Activated CD4-positive, CD25-positive, alpha-beta regulatory T cell treated with anti-CD3 and anti-CD28 coated beads, Interleukin-2, amount 50 U/mL, for 24 hours (primary cell): ENCODE data around the gene DOCK1.

Source experiments
- ATAC-seq, 2 donors: fragments of 150-1000 bp; cut with Tn5 transposase; one replicate each; pipeline ENCODE4 v1.10.0; 2021; ENCODE audit warnings: mild to moderate bottlenecking in 1 of 2, moderate library complexity in 1 of 2

DOCK1 gene

DNA sequence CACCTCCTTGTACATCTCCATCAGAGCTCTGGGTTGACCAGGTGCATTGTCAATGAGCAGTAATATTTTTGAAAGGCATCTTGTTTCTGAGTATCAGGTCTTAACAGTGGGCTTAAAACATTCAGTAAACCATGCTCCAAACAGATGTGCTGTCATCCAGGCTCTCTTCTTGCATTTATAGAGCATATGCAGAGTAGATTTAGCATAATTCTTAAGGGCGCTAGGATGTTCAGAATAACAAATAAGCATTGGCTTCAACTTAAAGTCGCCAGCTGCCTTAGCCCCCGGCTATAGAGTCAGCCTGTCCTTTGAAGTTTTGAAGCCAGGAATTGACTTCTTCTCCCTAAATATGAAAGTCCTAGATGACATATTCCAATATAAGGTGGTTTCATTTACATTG lies 421.7 kb downstream of the DOCK1 start:
- no peak for ATAC-seq

DNA sequence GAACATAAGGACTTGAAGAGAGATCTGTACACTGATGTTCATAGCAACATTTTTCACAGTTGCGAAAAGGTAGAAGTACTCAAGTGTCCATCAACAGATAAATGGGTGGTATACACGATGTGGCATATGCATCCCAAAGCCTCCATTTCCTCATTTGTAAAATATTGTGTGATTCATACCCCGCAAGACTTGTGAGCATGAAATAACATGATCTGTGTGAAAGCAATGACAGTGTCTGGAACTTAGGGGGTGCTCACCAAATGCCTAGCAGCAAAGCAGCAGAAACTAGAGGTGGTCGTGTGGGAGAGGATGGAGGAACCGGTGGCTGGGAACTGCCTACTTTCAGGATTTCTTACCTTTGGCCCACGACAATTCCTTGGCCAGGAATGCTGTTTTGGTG lies 426.5 kb downstream of the DOCK1 start:
- ATAC-seq: no peak

DNA sequence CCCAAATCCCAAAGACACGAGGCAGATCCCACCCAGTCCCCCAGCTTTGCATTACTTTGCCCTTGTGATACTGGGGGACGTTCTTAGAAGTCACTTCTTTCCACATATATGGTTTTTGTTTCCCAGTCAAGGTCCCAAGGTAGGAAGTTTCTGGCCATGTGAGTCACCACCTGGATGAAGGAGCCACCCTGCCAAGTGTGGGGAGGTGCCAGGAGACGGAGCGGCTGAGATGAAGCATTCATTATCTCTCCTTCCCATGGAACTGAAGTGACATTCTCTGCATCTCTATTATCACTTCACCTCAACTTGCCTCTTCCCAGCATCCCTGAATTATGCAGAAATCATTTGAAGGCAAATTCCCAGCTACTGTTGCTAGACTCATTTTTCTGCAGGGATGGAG lies 427.4 kb downstream of the DOCK1 start:
- no peak for ATAC-seq

DNA sequence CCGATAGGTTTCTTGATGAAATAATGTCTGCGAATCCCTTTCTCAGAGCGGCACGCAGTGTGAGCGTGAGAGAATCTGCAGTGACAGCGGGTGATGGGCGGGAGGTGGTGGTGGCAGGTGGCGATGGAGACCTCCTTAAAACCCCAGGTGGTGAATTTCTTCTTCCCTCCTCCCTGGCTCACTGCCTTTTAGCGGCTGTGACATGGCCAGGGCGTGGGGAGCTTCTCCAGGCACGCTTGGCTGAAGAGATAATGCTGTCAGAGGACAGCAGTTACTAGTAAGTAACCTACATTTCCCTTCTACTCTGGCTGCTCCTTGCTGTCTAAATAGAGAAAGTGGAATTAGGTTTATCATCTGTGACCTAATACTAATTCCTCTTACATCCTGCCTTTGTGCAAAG lies 432.6 kb downstream of the DOCK1 start:
- no peak for ATAC-seq

DNA sequence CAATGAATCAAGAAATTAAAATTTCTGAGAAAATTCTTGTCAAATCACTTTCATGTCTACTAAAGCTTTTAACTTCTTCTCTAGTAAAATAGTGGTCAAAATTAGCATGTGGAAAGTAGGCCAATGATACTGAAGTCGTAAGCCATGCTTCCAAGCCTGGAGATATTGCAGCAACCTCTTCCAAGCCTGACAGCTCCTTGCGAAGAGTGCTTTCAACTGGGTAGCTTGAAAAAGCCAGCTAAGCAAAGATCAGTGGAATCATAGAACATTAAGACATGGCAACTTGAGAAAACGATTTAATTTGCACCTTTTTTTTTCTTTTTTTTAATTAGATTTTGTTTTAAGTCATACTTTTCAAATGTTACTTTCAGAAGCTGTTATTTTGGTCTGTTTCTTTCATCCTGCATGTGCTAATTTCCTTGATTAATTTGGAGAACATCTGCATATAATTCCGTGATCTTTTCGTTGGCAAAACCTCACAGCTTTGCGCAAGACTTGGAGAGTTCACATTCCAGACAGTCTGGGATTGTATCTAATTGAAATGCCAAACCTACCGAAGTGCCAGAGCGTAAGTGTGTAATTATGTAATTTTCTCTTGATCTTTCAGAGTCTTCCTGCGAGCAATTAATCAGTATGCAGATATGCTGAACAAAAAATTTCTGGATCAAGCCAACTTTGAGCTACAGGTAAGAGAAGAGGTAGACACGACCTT lies 433.3 kb downstream of the DOCK1 start:
- ATAC-seq: no peak

DNA sequence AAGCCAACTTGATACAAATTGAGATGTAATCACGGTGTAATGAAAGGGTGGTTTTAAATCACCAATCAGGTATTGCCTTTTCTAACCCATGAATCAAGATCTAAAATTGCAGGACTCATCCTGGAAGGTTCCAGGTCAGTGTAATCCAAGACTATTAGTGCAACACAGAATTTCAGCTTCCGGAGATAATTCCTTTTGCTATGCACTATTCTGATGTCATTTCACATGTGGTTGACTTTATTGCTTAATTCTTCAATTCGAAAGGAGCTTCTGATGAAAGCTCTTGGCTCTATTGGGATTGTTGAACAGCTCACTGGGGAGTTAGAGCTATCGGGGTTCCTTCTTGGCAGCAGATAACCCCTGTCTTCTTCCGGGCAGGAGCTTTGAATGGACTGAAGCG lies 438.6 kb downstream of the DOCK1 start:
- ATAC-seq: no peak

DNA sequence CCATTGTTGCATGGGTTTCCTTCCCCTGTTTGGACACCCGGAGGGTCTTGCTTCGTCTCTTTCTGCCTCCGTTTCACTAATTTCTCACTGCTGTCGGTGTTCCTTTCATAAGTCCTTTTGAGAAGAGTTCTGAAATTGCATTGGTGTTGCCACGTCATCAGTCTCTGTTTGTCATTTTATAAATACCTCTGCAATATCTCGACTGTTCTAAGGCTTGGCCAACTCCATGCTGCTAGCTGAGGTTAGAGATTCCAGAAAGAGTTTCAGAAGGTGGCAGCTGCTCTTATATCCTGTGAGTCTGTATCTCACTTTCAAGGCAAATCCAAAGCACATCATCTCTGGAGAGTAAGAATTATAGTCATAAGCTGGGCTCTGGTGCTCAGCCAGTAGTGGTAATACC lies 439.1 kb downstream of the DOCK1 start:
- no peak for ATAC-seq

DNA sequence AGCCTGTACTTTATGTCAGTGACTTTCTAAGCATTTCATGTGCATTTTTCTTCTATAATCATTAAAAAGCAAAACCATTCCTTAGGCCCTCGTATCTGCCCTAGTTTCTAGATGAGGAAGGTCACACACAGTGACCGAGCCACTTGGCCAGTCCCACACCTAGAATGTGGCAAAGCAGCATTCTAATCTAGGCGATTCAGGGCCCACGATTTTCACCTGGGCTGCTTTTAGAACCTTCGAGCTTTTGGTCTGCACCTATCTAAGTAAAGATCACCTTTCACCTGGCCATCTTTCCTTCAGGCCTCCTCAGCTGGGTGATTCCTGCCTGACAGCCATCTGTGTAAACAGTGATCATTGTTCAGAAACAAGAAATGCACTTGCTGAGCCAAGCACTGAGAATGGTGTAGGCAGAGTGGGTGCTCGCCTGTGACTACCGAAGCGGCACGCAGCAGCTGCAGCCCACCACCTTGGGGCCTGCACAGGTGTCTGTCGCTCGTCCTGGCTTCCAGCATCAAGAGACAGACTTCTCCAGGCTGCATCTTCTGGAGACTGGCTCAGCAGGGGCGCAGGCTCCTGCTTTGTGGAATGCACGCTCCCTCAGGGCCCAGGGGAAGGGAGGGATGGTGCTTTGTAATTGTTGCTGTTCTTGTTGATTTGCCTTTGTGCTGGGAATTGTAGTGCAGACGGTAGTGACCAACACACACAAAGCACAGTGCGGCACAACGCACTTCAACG lies 440.2 kb downstream of the DOCK1 start:
- no peak for ATAC-seq

DNA sequence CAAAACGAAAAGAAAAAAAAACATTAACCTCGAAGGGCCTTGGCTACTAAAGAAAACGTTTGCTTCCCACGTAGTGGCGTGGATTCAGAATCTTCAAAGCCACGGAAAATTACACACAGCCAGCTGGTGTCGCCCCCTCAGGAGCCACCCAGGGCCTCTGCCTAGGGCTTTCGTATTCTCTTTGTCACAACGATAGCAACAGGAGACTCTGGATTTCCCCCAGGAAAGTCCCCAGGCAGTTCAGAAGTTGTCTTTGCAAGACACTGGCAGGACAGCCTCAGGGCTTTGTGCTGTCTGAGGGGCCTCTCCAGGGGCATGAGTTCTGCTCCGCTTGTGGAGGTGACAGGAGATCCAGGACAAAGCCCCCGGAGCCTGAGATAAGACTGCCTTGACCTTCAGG lies 441.4 kb downstream of the DOCK1 start:
- peak in 1 of 2 donors; percentile 28 for ATAC-seq

DNA sequence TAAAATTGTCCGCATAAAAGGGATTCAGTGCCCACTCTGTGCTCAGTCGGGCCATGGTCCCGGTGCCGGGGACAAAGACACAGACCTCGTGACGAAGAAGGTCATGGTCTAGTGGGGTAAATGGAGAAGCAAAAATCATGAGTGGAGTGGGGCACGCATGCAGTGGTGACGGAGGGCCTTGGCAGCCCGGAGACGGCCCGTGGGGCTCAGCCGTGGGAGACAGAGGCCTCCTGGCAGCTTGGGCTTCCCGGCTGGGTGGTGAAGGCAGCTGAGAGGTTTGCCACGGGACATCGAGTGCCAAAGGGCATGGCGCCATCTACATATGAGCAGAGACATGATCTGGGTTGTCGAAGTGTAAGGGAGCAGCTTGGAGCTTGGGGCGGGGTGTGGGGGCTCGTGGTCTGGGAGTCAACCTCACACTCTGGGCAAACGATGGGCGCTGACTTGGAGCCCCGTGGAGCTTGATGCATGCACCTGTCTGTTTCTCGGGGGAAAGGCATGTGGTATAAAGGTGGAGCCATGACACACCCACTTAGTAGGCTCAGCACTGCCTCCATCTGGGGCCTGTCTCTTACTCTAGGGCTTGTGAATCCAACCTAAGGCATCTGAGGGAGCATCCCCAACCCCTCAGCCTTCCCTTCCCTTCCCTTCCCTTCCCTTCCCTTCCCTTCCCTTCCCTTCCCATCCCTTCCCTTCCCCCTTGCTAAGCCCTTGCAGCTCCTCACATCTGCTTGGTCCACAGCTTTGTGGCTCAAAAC lies 442.2 kb downstream of the DOCK1 start:
- no peak for ATAC-seq

DNA sequence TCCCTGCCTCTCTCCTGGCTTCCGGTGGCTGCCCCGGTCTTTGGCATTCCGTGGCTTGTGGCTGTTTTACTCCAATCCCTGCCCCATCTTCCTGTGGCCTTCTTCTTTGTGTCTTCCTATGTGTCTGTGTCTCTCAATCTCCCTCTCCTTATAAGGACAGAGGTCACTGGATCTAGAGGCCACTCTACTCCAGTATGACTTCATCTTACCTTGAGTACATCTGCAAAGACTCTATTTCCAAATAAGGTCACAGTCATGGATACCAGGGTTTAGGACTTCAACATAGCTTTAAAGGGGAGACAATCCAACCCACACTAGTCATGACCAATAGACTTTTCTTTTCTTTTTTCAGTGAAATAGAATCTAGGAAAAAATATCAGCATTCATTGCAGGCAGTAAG lies 444.5 kb downstream of the DOCK1 start:
- no peak for ATAC-seq

DNA sequence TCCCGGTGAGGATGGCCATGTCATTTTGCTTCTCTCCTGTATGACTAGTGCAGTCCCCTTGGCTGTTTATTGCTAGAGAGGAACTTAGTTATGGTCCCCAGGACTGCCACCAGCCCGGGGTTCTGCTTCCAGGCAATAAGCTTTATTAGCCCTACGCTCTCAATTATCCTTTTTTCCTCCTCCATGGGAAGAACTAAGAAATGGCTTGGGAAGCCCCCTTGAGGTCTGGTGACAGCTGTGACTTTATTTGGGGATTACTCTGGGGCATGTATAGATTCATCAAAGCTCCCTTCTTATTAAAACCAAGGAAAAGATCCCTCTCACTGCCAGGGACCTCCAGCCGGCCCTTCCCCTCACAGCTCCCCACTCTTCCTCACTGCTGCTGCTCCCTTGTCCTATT lies 446.3 kb downstream of the DOCK1 start:
- ATAC-seq: no peak

DNA sequence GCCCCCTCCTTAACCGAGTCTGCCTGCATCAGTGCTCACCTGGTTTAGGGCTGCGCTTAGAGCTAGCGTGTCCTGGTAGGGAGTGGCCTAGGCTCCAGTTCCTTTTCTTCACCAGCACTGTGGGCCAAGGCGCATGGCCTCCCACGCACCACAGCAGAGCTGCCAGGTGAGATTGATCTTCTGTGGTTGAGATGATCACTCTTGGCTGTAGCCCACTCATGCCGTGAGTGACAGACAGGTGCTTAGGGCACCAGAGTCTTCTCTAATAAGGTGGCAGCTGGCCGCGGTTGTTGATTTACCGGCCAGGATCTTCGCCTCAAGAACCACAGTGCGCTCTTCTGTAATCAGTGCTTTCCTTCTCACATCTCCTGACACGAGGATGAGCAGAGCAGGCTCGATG lies 448.3 kb downstream of the DOCK1 start:
- ATAC-seq: no peak

DNA sequence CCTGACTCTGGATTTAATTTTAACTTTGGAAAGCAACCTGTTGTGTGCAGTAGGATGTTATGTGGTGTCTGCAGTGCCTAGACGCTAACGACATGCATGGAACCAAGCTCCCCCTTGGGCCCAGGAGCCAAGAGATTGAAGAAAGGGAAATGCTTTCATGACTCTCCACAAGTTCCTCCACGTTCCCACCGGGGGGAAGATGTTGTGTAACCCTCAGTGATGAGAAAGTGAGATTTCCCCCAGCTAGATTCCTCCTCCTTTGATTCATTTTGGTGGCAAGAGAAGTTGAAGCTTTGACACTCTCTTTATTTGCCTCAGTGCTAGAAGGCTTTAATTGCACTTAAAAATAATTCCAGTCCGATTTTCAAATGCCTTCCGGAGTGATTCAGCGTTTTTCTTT lies 449.0 kb downstream of the DOCK1 start:
- no peak for ATAC-seq

DNA sequence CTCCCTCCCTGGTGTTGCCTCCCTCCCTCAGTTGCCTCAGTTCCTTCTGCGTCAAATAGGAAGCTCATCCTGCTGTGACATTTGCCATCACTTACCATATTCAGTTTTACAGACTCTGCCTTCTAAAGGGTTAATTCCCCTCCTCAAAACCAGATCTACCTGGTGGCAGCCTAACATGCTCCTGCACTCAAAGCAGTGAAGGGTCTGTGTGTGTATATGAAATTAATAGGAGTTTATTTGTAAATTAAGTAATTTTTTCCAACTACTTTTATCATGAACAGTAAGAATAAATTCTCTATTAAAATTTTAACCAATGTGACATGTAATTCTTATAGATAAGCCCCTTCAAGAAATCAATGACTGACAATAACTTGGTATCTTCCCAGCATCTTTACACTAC lies 449.8 kb downstream of the DOCK1 start:
- no peak for ATAC-seq

DNA sequence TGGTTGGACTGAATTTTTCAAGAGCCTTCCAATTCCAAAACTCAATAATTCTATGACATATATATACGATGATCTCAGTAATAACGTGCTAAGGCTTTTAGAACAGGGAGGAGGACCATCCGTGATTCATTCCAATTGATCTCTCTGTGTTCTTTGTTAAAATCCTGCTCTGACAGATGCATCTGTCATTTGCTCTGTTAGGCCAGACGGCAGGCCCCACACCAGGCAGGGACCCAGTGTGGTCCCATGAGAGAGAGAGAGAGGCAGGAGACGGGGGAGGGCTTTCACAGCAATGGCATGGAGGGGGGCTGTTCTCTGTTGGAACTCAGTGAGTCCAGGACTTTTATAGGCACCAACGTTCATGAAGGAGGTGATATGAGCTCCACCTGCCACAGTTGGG lies 451.1 kb downstream of the DOCK1 start:
- ATAC-seq: no peak

DNA sequence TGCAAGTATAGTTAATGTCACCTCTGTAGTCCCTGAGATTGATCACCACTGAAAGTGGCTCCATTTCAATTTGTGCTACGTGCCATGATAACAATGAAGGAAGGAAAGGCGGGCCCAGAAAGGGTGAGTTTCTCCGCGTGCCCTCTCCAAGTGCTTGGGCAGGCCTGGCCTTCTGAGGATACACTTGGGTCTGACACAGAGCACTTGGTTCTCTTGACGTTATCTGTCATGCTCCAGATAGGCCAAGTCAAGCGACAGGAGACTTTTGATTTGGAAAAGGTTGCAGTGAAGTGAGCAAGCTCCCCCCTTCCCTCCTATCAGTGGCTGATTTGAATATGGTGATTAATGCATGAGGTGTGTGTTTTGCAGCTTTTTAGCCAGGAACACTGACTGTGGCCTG lies 452.0 kb downstream of the DOCK1 start:
- no peak for ATAC-seq

DNA sequence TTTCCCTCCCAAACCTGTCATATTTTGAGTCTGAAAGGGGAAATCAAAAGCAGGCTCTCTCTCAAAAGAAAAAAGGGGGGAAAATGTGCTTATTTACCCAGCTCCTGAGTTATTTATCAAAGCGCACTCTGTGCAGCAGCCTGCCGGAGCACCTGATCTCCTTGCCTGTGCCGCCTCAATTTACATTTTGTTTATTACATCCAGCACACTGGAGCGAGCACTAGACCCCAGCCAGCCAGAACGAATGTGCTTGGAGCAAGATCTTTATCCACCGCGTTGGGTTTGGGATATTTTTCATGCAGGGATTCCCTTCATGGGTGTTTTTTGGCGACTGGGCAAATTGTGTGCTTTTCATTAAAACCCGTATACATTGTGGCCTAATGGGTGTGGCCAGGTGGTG lies 453.1 kb downstream of the DOCK1 start:
- no peak for ATAC-seq

DNA sequence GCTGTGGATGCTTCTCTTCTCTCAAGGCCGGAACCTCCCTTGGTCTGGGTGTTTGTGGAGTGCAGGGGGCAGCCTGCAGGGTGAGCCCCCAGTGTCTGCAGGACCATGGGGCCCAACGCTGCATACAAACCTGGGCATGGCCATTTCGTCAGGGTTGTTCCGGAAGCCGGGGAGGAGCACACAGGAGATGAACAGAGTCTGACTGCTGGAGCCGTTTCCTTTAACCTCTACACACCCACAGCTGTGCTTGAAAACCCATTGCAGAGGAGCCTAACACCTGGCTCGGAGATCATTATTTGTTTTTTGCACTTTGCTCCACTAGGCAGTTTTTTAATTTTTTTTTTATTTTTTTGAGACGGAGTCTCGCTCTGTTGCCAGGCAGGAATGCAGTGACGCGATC lies 458.8 kb downstream of the DOCK1 start:
- ATAC-seq: no peak

DNA sequence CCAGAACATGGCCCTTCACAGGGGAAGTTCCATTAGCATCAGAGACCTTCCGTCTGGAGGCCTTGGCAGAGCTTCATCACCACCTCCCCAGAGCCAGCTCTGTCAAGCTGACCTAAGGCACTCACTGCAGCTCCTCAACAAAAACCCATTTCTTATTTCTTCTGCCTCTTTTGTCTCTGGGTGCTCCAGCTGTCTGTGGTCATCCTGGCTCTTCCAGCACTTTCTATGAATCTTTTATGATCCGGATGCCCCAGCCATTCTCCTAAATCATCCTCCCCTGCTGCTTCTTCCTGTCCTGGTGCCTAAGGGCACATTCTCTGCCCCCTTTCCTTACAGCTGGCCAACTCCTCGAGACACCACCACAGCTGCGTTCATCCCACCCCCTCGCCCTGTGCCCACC lies 462.9 kb downstream of the DOCK1 start:
- no peak for ATAC-seq

DNA sequence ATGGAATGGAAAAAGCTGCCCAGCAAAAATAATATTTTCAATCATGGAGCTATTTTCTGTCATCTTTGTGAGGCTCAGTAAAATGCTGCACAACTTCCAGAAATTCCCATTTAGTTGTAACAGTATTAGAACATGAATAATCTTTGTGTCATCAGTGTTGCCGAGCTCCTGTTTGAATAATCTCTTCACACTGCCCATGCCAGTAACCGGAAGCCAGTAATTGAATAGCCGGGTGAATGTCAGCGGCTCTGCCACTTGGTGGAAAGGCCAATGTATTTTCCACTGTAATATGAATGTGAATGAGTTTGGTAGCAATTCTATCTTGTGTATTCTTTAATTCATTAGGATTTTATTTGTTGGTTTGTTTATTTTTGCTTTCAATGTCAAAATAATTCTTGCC lies 463.7 kb downstream of the DOCK1 start:
- ATAC-seq: no peak

DNA sequence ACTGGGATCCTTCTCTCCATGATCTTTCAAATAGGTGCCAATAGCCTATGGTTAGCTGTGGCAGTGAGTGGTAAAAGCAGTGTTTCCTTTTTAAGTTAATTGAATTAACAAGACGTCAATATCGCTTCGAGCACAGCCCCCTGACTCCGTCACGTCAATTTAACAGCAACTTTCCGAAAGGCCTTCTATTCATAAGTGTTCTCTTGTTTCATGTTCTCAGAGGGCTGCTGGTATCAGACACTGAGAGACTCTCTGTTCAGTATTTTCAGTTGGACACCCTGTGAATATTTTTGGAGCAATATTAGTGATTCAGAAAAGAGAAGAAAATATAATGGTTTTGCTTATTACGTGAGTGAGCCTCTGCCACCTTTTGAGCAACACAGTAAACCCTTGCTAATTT lies 465.4 kb downstream of the DOCK1 start:
- no peak for ATAC-seq

DNA sequence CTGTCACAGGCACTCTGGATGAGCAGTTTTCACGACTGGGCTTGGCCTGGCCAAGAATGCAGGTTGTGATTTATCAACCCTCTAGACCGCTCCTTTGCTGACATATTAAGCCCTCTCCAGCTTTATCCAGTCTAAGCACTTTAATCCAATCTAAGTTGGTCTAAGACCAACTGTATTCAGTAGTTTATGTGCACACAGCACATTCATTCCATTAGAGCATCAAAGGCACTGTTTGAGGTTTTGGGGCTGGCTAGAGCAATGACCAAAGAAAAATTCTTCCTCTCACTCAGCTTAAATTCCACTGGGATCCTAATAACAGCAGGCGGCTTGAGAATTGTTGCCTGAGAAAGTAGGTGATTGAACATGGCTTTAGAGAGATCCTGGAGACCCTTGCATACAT lies 467.1 kb downstream of the DOCK1 start:
- ATAC-seq: no peak

DNA sequence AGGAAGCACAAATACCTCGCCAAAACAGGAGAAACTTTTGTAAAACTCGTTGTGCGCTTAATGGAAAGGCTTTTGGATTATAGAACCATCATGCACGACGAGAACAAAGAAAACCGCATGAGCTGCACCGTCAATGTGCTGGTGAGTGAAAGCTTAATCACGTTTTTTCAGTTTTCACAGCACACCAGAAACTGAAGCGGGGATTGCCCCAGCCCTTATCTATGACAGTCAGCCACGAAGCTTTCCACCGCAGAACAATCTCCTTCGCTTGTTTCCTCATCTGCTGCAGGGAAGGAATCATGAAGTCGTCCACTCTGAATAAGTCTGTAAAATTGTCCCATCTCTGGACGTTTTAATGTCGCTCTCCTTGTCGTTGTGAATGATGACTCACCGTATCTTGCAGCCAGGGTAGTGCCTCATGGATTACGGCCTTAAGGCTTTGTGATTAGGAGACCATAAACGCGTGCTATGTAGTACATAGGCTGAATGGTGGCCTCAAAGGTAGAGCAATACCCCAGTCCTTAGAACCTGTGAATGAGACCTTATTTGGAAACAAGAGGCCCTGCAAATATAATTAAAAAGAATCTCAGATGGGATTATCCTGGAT lies 468.9 kb downstream of the DOCK1 start:
- no peak for ATAC-seq
